ENCODE measurements around the gene AFMID.

DNA sequence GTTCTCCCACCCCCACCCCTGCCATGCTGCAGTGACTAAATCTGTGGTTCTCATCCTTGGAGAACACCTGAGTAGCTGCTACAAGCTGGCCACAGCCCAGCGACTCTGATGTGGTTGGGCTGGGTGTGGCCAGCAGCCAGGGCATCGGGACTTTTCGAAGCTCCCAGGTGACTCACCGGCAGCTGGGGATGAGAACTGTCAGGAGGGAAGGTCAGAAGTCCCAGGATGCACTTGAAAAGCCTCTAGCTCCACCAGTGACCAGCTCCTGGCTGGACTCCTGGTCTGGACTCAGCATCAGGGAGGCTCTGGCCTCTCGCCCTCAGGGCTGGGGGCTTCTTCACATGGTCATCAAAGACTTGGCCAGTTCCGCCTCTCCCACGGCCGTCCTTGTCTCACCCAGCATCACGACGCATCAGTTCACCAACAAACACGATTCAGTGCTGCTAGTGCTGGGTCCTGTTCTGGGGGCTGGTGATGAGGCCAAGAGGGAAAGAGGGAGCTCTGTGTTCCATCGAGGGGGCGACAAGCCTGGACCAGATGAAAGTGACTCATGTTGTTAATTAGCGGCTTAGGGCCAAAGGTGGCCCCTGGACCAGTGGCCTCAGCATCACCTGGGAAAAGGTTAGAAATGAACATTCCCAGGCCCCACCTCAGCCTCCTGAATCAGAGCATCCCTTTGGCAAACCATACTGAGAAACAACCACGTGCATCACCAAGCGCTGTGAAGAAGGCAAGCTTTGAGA lies 44.9 kb upstream of the AFMID start:
- TF ChIP-seq, protein P1, sequence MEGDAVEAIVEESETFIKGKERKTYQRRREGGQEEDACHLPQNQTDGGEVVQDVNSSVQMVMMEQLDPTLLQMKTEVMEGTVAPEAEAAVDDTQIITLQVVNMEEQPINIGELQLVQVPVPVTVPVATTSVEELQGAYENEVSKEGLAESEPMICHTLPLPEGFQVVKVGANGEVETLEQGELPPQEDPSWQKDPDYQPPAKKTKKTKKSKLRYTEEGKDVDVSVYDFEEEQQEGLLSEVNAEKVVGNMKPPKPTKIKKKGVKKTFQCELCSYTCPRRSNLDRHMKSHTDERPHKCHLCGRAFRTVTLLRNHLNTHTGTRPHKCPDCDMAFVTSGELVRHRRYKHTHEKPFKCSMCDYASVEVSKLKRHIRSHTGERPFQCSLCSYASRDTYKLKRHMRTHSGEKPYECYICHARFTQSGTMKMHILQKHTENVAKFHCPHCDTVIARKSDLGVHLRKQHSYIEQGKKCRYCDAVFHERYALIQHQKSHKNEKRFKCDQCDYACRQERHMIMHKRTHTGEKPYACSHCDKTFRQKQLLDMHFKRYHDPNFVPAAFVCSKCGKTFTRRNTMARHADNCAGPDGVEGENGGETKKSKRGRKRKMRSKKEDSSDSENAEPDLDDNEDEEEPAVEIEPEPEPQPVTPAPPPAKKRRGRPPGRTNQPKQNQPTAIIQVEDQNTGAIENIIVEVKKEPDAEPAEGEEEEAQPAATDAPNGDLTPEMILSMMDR (IDR thresholded peaks at IDR 0.05): no peak
- TF ChIP-seq POLR2A (IDR thresholded peaks at IDR 0.05): peak in 1 of 4 donors; percentile 28
